ENCODE results near the gene AOX1. TPM values are rescaled to one million over a fixed set of nuclear protein-coding genes. Genes with fewer than 3 reads are reported as not detected.

Gene AOX1
- total RNA-seq, 1 experiment from 2014 or later, result 57.2 TPM

DNA sequence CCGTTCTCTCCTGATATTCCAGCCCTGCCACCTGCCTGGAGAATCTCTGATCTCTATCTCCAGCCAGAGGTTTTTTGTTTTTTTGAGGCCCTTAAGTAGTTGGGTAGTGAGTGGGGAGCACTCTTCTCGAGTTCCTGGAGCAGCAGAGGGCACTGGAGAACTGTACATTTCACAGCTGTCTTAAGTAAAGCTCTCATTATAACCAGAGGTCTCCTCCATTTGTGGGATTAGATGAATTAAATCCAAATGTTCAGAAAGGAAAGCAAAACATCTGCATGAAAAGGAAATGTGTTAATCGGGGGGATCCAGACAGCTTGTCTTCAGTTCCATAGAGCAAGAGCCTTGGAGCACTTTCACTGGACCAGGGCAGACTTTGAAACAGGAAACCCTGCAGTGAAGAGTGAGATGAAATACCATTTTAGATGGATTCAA lies 32.8 kb downstream of the AOX1 start:
- no TSS peak for BruUV-seq (replicated peaks)
- intact Hi-C loops (cut with micrococcal nuclease), result loop anchor here (1.0 to 2.0 kb wide), 2 partner anchors 40 to 85 kb away; no protein-coding TSS in a partner anchor
- ChIA-PET CTCF (interaction anchor here (1.0 kb wide), 2 partner anchors 83 to 117 kb away, joined by 3 to 4 read pairs; no protein-coding TSS in a partner anchor), POLR2A (ENCODE audit: unreplicated experiment) (no interaction called here)
- no peaks in the 10 kb centered on the region for H3K9me3 ChIP-seq (ENCODE audit: low read length)
- peak; percentile 48 for ATAC-seq
- no peak overlapping the region for H3K4me2 ChIP-seq (ENCODE audit: low read length)
- H3K4me1 ChIP-seq (ENCODE audit: insufficient read depth, low read length), result peaks cover 36% of the 10 kb centered on the region
- H3K36me3 ChIP-seq (ENCODE audit: low read depth, low read length), result no peaks in the 10 kb centered on the region
- DNase-seq, result peak; percentile 34
- H2AFZ ChIP-seq (ENCODE audit: low read length), result no peak overlapping the region
- no peaks in the 10 kb centered on the region for H4K20me1 ChIP-seq (ENCODE audit: low read length)
- H3K27me3 ChIP-seq (ENCODE audit: low read length), result no peaks in the 10 kb centered on the region
- H3K79me2 ChIP-seq (ENCODE audit: low read length), result no peaks in the 10 kb centered on the region
- no peak overlapping the region for H3K4me3 ChIP-seq (ENCODE audit: low read length)
- H3K9me2 ChIP-seq (replicated peaks; ENCODE audit: low read length), result no peaks in the 10 kb centered on the region
- TF ChIP-seq, protein P1, sequence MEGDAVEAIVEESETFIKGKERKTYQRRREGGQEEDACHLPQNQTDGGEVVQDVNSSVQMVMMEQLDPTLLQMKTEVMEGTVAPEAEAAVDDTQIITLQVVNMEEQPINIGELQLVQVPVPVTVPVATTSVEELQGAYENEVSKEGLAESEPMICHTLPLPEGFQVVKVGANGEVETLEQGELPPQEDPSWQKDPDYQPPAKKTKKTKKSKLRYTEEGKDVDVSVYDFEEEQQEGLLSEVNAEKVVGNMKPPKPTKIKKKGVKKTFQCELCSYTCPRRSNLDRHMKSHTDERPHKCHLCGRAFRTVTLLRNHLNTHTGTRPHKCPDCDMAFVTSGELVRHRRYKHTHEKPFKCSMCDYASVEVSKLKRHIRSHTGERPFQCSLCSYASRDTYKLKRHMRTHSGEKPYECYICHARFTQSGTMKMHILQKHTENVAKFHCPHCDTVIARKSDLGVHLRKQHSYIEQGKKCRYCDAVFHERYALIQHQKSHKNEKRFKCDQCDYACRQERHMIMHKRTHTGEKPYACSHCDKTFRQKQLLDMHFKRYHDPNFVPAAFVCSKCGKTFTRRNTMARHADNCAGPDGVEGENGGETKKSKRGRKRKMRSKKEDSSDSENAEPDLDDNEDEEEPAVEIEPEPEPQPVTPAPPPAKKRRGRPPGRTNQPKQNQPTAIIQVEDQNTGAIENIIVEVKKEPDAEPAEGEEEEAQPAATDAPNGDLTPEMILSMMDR (conservative IDR thresholded peaks at IDR 0.05; ENCODE audit: low read depth, low read length), result peak; percentile 47; the same call in 1 of the 2 replicates
- no peak for TF ChIP-seq EZH2phosphoT487 (IDR thresholded peaks at IDR 0.05; ENCODE audit: borderline replicate concordance, low read length)
- no peak for TF ChIP-seq EZH2 (IDR thresholded peaks at IDR 0.05; ENCODE audit: low read length, unreplicated experiment)
- H3K9ac ChIP-seq (ENCODE audit: low read length), result no peak overlapping the region
- no peaks in the 10 kb centered on the region for H3F3A ChIP-seq (ENCODE audit: low read length, unreplicated experiment)
- no peak overlapping the region for H3K27ac ChIP-seq (ENCODE audit: low read length)

DNA sequence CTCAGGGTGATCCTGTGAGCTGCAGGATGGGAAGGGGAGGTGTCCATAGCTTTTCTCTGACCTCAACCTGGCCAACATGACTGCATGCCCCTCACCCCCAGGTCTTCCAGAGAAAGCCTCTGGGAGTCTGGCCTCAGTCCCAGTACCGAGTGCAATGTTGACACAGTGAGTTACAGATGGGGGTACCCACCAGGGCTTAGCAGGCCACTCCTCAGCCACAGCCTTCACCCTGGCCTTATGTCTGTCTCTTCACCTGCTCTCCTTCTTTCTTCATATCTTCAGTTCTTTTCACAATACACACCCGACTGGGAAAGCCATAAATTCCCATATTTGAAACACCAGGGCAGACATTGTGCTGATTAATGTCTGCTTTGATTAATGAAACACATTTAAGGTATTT lies 33.5 kb downstream of the AOX1 start:
- CTCF ChIA-PET, result interaction anchor here (1.0 kb wide), 2 partner anchors 82 to 116 kb away, joined by 3 to 4 read pairs; no protein-coding TSS in a partner anchor
- H4K20me1 ChIP-seq (ENCODE audit: low read length), result no peaks in the 10 kb centered on the region
- H3K4me1 ChIP-seq (ENCODE audit: insufficient read depth, low read length), result peaks cover 39% of the 10 kb centered on the region
- no peaks in the 10 kb centered on the region for H3K9me3 ChIP-seq (ENCODE audit: low read length)
- BruUV-seq (replicated peaks), result no TSS peak
- no peak overlapping the region for H3K27ac ChIP-seq (ENCODE audit: low read length)
- no peak overlapping the region for H3K4me3 ChIP-seq (ENCODE audit: low read length)
- DNase-seq (peak; percentile 62), ATAC-seq (peak; percentile 53)
- no peak overlapping the region for H2AFZ ChIP-seq (ENCODE audit: low read length)
- intact Hi-C loops (cut with micrococcal nuclease), result loop anchor here (2.0 kb wide), 1 partner anchor 40 kb away; no protein-coding TSS in a partner anchor
- no peaks in the 10 kb centered on the region for H3K36me3 ChIP-seq (ENCODE audit: low read depth, low read length)
- POLR2A ChIA-PET (ENCODE audit: unreplicated experiment), result no interaction called here
- no peaks in the 10 kb centered on the region for H3K79me2 ChIP-seq (ENCODE audit: low read length)
- TF ChIP-seq, protein P1 (conservative IDR thresholded peaks at IDR 0.05; ENCODE audit: low read depth, low read length), result no peak
- TF ChIP-seq EZH2phosphoT487 (IDR thresholded peaks at IDR 0.05; ENCODE audit: borderline replicate concordance, low read length) (no peak), EZH2 (IDR thresholded peaks at IDR 0.05; ENCODE audit: low read length, unreplicated experiment) (no peak)
- no peak overlapping the region for H3K9ac ChIP-seq (ENCODE audit: low read length)
- H3K27me3 ChIP-seq (ENCODE audit: low read length), result no peaks in the 10 kb centered on the region
- H3K4me2 ChIP-seq (ENCODE audit: low read length), result peak overlapping the region; percentile 30
- H3K9me2 ChIP-seq (replicated peaks; ENCODE audit: low read length), result no peaks in the 10 kb centered on the region
- H3F3A ChIP-seq (ENCODE audit: low read length, unreplicated experiment), result no peaks in the 10 kb centered on the region

DNA sequence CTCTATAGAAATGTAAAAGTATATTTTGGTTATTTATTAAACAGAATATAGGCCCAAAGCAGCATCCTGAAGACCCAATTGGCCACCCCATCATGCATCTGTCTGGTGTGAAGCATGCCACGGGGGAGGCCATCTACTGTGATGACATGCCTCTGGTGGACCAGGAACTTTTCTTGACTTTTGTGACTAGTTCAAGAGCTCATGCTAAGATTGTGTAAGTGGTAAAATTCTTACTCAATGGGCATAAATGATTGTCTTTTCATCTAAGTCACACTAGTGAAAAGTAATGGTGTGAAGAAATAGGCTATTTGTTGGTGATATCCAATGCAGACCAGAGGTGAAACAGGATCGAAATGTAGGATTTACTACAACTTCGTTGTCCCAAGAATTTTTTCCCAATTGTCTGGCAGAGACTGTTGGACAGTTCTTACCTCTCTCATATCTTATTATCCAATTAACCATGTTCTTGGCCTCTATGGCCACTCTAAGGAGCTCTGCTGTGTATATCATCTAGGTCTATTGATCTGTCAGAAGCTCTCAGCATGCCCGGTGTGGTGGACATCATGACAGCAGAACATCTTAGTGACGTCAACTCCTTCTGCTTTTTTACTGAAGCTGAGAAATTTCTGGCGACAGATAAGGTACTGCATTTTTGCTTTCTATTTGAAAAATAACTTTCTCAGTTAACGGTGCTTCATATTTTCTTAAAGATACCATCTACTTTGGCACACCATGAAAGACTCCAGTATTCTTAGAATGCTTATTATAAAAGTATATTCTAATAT lies 35.0 kb downstream of the AOX1 start:
- no peak overlapping the region for H3K4me3 ChIP-seq (ENCODE audit: low read length)
- no peak overlapping the region for H3K27ac ChIP-seq (ENCODE audit: low read length)
- no TSS peak for BruUV-seq (replicated peaks)
- intact Hi-C loops (cut with micrococcal nuclease), result no loop called here
- TF ChIP-seq, protein P1 (conservative IDR thresholded peaks at IDR 0.05; ENCODE audit: low read depth, low read length), result no peak
- TF ChIP-seq EZH2phosphoT487 (IDR thresholded peaks at IDR 0.05; ENCODE audit: borderline replicate concordance, low read length), result no peak
- no peak for TF ChIP-seq EZH2 (IDR thresholded peaks at IDR 0.05; ENCODE audit: low read length, unreplicated experiment)
- H3K36me3 ChIP-seq (ENCODE audit: low read depth, low read length), result no peaks in the 10 kb centered on the region
- CTCF ChIA-PET, result no interaction called here
- no peaks in the 10 kb centered on the region for H3K9me3 ChIP-seq (ENCODE audit: low read length)
- H3F3A ChIP-seq (ENCODE audit: low read length, unreplicated experiment), result no peaks in the 10 kb centered on the region
- H3K9me2 ChIP-seq (replicated peaks; ENCODE audit: low read length), result no peaks in the 10 kb centered on the region
- H3K4me2 ChIP-seq (ENCODE audit: low read length), result no peak overlapping the region
- peaks cover 31% of the 10 kb centered on the region for H3K4me1 ChIP-seq (ENCODE audit: insufficient read depth, low read length)
- ATAC-seq (no peak), DNase-seq (no peak)
- no peak overlapping the region for H2AFZ ChIP-seq (ENCODE audit: low read length)
- H4K20me1 ChIP-seq (ENCODE audit: low read length), result no peaks in the 10 kb centered on the region
- no peak overlapping the region for H3K9ac ChIP-seq (ENCODE audit: low read length)
- no peaks in the 10 kb centered on the region for H3K27me3 ChIP-seq (ENCODE audit: low read length)
- H3K79me2 ChIP-seq (ENCODE audit: low read length), result no peaks in the 10 kb centered on the region
- POLR2A ChIA-PET (ENCODE audit: unreplicated experiment), result no interaction called here
